ENCODE data around the gene CFB.

GRCh38 chr6:31915756-31916155 lies 30.1 kb upstream of the CFB start:
- TF ChIP-seq CTCF (IDR thresholded peaks at IDR 0.05) (no peak), POLR2A (IDR thresholded peaks at IDR 0.05) (no peak)
